Activated CD8-positive, alpha-beta memory T cell treated with anti-CD3 and anti-CD28 coated beads, Interleukin-2, amount 50 U/mL, for 4 hours (primary cell): ENCODE data around the gene OR6K3.

ENCODE experiments used
- DNase-seq: peaks from one replicate; pipeline ENCODE4 v3.0.0-alpha.2; 2020

The OR6K3 gene

GRCh38 chr1:158686111-158687009, 34.2 kb downstream of the OR6K3 start, which contains the start of gene SPTA1:
SPTA1 (minus strand) TSS chr1:158686715; CDS start chr1:158686517, 198 bp downstream.
- no peak for DNase-seq

DNA sequence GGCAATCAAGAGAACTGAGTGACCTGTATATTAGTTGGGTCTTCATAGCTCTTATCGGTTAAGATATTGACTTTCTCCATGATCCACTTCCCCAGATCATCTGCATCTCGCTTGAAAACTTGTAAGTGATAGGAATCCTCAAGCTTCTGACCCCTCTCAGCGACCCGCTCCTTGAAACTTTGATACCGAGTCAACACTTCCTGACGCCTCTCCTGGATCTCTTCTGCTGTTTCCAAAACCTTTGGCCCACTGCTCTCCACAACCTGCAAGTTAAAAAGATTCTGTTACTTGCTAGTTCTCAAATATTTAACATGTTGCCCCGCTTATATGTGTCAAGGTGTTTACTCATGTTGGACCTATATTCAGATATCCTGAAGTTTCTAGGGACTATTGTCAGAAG, 35.4 kb downstream of the OR6K3 start:
- DNase-seq: no peak

DNA sequence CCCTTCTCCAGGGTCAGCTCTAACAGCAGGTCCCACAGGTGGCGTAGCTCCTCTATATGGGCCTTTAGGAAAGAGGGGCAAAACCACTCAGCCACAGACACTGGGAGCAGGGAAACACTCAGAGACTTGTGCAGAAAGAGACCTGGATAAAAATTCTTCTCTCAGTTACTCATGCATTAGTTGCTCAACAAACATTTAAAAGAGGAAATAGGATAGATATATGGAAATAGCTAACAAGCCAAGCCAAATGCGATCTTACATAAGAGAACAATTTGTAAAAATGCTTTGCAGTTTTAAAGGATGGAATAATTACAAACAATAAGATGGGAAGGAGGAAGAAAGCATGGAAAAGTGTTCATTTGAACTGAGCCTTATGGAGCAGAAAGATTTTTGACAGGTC, 38.9 kb downstream of the OR6K3 start:
- no peak for DNase-seq

- DNase-seq: no peak
These were observed 41.2 kb downstream of the OR6K3 start for GRCh38 chr1:158679289-158679688.

- no peak for DNase-seq
These were observed 44.8 kb downstream of the OR6K3 start for GRCh38 chr1:158675563-158676323.

GRCh38 chr1:158674302-158674701, 46.2 kb downstream of the OR6K3 start:
- no peak for DNase-seq
